ENCODE data around the gene GRWD1.

GRCh38 chr19:48487948-48488347 is 42.2 kb downstream of the GRWD1 start:
- TF ChIP-seq POLR2A (IDR thresholded peaks at IDR 0.05): no peak
- TF ChIP-seq CTCF (IDR thresholded peaks at IDR 0.05 in 4 of 5, conservative IDR thresholded peaks at IDR 0.05 in 1 of 5): no peak

All from gastrocnemius medialis (tissue), 4 donors.